Measurements from ENCODE around the gene TGFBI.
A peak's percentile ranks its signal among the peaks of the same experiment; 100 is the strongest.

Gene TGFBI

GRCh38 chr5:136048966-136049365, 20.2 kb downstream of the TGFBI start:
- DNase-seq, result no peak

DNA sequence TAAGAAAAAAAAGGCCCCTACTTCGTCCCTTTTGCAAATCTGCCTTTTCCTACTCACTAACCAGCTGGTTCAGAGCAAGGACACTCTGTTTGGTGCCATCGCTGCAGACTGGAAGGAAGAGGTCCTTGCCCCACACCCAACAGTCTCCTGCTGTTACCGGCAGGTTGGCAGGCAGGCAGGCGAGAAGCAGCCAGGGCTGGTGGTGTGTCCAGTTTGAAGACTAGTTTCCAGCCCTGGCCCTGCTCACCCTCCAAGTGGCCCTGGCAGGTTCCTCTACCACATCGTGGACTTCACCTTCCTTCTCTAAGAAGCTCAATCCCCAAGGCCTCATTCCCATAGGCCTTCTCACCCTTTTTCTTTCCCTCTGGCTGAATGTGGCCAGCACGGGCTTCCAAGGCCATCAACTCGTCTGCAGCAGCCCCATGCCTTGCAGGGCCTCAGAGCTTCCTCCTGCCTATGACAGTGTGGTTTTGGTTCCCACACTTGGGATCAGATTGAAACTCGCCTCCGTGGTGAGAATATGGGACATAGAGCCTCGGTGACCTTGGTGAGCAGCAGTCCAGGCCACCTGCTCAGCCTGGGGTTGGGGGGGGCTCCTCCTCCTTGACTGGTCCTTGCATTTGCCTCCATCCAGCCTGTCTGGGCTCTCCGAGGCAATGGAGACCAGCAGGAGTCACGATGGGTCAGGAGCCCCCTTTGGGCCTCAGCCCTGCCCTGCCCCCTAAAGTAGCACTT, 22.9 kb downstream of the TGFBI start:
- no peak for DNase-seq

GRCh38 chr5:136052692-136053335, 24.0 kb downstream of the TGFBI start:
- DNase-seq, result no peak

DNA sequence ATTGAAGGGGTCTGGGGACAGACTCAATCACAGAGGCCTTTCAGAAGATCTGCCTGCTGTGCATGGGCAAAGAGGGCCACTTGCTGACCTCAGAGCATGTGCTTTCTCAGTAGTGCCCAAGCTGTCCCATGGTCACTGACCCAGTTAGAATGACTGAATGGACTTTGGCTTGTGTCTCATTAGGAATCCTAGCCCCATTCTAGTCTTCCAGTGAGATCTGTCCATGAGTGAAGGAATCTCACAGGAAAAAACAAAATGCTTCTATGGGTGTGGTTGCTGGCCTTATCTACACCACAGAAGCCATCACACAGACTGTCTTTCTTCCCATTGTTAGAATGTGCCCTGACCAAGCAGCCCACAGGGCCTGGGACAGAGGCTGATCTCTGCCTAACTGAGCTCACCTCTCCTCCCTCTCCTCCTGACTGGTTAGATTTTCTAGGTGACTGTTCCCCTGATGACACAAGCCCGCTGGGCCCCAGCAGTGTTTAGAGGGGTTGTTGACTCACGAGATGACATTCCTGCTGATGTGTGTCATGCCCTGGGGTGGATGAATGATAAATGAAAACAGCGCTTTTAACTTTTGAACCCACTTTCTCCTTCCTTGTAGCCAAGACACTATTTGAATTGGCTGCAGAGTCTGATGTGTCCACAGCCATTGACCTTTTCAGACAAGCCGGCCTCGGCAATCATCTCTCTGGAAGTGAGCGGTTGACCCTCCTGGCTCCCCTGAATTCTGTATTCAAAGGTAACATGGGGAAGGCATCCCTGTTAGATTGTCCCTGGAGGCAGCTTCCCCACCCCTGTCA, 24.8 kb downstream of the TGFBI start:
- no peak for DNase-seq

GRCh38 chr5:136054142-136055019, 25.6 kb downstream of the TGFBI start:
- no peak for DNase-seq

DNA sequence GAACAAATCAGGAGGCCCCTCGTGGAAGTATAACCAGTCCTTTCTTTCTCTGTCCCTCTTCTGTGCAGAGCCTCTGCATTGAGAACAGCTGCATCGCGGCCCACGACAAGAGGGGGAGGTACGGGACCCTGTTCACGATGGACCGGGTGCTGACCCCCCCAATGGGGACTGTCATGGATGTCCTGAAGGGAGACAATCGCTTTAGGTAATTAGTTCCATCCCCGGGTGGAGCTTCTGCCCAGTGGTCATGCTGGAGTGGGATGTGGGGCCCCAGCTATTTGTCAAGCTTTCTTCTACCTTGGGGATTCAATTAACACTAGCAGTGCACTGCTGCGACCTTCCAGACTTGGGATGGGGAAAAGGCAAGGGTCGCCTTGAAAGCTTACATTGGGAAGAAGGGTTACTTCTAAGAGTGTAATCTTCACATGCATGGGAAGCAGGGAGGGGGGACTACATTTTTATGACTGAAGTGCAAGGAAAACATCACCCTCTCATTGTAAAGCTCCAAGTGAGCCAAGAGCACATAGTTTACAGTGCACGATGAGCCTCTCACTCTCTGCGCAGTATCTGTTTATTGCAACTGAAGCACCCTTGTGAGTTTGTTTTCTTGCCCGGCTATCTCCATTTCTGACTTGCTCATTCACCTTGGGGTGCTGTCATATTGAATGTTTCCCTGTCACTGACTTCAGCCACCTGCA, 27.0 kb downstream of the TGFBI start:
- no peak for DNase-seq

DNA sequence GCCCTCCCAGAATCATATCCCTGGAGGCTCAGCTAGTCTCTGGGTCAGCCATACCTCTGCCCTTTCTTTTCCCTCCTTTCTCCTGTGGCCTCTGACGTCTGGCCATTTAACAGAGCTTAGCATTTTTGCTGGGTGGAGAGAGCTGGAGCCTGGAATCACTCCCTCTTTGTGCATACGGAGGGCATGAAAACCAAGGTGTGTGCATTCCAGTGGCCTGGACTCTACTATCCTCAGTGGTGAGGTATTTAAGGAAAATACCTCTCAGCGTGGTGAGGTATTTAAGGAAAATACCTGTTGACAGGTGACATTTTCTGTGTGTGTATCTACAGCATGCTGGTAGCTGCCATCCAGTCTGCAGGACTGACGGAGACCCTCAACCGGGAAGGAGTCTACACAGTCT, 27.5 kb downstream of the TGFBI start:
- no peak for DNase-seq

DNA sequence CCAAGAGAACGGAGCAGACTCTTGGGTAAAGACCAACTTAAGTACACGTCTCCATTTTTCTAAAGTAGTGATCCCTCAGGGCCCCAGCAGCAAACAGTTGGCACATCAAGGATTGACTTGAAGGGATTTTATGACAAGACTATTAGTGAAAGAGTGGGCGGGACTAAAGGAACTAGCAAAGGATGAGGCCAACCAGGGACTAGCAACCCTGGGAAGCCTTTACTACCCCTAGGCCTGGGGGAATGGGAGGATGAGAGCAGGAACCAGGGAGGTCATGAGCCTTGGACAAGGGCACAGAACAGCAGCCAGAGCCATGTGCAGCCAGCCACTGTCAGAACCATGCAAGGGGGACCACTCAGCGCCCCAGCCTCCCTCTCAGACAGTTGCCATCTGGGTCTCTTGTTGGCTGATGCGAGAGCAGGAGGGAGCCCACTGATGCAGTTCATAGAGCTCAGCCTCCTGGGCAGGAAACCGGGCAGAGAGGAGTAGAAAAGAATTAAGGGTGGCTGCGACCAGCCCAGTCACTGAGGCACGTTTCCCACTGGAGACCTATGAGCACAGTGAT, 28.1 kb downstream of the TGFBI start:
- no peak for DNase-seq

GRCh38 chr5:136057401-136058038, 28.7 kb downstream of the TGFBI start:
- DNase-seq, result no peak

- no peak for DNase-seq
Observed at GRCh38 chr5:136058039-136058971, 29.5 kb downstream of the TGFBI start.

- DNase-seq, result no peak
Observed at GRCh38 chr5:136058972-136059354, 30.2 kb downstream of the TGFBI start.

DNA sequence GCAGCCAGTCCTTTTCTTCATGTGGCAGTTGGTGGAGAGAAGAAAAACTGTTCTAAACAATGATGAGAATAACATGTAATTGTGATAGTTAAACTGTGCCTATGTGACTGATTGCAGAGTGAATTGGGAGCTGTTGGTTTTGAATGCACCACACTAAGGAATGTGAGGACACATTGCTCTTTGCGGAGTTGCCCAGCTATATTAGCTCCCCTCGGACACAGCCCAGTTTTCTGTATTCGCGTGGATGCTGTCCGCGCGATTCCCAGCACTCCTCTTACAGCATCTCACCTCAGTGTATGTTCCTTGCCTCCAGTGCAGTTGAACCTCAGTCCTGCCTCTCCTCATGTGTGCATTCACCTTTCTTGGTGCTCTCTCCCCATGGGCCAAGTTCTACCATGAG, 32.2 kb downstream of the TGFBI start:
- no peak for DNase-seq

DNA sequence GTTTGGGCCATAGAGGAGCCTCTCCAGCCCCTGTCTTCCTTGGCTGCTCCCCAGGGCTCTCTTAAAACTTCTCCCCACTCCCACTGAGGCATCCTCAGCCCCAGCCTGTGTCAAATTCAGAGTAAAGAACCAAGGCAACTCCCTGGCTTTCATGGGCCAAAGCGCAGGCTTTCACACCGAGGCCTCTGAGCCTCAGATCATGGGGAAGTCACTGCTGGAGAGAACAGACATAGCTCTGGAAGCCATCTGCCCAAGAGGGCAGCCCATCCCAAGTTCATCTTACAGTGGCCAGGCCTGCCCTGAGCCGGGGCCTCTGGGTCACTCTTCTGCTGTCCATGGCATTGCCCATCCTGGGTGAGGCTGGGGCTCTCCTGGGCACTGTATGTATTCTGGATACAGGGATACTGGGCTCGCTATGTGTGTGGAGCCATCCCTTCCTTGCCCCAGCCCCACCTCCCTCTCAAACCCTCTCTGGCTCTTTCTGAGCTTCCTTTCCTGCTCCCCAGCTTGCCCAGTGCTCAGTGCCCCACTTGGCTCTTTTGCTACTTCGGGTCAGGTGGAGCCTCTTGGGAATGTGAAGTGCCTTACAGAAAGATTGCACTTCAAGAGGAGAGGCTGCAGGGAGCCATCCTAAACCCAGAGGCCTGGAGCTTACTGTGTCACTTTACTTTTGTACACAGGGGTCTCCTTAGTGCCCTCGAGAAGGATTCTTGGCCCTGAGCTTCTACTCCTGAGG, 33.0 kb downstream of the TGFBI start:
- DNase-seq, result no peak

DNA sequence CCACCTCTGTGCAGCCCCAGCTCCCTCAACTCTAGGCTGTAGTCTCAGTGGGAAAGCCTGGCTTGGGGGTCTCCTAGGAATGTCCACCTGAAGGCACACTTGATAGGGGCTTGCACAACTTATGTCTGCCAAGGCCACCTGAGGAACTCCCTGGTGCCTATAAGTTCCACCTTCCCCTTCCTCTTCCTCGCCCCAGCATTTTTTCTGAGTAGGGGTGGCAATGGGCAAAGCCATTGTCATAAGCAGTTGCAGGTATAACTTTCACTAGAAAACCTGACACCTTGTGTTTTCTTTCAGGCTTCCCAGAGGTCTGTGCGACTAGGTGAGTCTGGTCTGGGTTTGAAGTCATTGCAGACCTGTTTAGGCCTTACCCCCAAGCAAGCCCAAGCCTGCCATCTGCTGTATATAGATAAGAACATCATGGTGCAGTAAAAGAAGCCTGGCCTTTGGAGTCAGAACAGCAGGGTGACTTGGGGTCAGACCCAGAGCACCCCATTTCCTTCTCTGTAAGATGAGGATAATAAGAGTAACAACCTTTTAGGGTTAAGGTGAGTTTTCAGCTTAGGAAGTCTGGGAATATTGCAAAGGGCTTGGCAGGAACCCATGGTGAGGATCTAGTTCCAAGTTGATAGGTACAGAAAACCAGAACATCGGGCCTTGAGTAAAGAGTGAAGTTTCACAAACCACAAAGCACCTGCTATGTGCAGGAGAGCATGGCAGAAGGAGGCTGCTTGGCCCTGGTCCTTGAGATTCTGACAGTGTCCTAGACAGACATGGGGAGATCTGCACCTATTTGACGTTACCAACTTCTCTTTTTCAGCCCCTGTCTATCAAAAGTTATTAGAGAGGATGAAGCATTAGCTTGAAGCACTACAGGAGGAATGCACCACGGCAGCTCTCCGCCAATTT, 33.8 kb downstream of the TGFBI start:
- peak; percentile 23 for DNase-seq

- no peak for DNase-seq
Observed at GRCh38 chr5:136063778-136064465, 35.1 kb downstream of the TGFBI start.

DNA sequence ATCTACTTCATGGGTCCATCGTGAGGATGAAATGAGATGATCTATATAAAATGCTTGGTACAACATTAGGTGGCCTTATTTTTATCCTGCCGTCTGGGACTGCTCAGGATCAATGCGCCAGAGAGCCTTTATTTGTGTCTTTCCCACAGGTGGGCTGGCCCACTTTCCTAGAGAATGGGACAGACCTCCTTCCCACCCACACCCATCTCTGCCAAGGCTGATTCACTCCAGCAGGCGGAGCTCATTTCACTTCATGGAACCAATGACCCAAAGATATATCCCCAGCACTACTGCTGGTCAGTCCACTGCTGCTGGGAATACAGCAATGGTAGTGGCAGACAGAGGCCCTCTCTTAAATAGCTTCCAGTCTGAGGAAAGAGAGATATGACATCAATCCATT, 35.7 kb downstream of the TGFBI start:
- DNase-seq, result no peak

DNA sequence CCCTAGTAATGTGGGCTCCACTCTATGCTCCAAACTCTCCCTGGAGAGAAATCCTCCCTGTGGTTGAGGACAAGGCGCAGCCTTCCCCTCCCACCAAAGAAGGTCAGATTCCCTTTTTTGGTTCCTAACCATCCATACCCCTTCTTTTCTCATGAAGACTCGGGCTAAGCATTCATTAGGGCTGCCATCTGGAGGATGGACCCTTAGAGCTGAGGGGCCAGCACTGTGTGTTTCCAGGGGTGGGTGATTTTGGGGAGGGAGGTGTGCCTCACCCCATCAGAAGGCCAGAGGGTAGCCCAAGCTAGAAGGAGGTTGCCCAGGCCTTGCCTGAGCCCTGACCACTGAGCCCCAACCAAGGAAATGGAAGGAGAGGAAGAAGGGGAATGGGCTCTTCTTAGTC, 36.8 kb downstream of the TGFBI start:
- DNase-seq, result no peak
